ENCODE results near the gene GTF2A1L.

Gene GTF2A1L

DNA sequence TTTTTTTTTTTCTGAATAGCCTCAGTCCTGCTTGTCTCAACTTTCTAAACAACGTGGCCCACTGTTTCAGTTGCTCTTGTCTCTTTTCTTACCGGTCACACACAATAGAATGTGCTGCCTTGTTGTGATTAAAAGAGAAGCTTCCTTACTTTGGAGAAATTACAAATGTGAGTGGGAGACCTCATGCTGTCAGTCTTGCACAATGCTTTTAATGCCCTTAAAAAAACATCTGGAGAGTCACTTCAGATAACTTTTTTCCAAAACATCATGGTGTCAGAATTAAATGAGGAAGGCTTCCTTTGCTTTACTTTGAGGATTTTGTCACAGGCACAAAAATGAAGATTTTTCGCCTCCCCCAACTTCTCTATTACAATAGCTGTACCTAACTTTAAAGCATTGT is 100.2 kb downstream of the GTF2A1L start:
- H3K9me2 ChIP-seq (replicated peaks; ENCODE audit: insufficient read depth, low read length), result no peaks in the 10 kb centered on the region
- no peaks in the 10 kb centered on the region for H3K4me1 ChIP-seq (ENCODE audit: low read length)
- H3K36me3 ChIP-seq (replicated peaks; ENCODE audit: insufficient read depth, low read length), result no peaks in the 10 kb centered on the region
- H3K4me2 ChIP-seq (ENCODE audit: low read depth, low read length), result no peak overlapping the region
- DNase-seq, result no peak
- H3K9ac ChIP-seq (ENCODE audit: low read length), result no peak overlapping the region
- H3K27me3 ChIP-seq (replicated peaks; ENCODE audit: insufficient read depth, low read length), result no peaks in the 10 kb centered on the region
- no peaks in the 10 kb centered on the region for H4K20me1 ChIP-seq (ENCODE audit: insufficient read depth, low read length)
- no peaks in the 10 kb centered on the region for H3K9me3 ChIP-seq (replicated peaks; ENCODE audit: insufficient read depth, low read length)
- no peak overlapping the region for H3K4me3 ChIP-seq (ENCODE audit: low read length)
- H3K27ac ChIP-seq (ENCODE audit: low read length), result no peak overlapping the region
- H3K79me2 ChIP-seq (ENCODE audit: low read length), result no peaks in the 10 kb centered on the region
- TF ChIP-seq, protein P1, sequence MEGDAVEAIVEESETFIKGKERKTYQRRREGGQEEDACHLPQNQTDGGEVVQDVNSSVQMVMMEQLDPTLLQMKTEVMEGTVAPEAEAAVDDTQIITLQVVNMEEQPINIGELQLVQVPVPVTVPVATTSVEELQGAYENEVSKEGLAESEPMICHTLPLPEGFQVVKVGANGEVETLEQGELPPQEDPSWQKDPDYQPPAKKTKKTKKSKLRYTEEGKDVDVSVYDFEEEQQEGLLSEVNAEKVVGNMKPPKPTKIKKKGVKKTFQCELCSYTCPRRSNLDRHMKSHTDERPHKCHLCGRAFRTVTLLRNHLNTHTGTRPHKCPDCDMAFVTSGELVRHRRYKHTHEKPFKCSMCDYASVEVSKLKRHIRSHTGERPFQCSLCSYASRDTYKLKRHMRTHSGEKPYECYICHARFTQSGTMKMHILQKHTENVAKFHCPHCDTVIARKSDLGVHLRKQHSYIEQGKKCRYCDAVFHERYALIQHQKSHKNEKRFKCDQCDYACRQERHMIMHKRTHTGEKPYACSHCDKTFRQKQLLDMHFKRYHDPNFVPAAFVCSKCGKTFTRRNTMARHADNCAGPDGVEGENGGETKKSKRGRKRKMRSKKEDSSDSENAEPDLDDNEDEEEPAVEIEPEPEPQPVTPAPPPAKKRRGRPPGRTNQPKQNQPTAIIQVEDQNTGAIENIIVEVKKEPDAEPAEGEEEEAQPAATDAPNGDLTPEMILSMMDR (IDR thresholded peaks at IDR 0.05; ENCODE audit: low read length), result no peak
- no peak for TF ChIP-seq EZH2 (optimal IDR thresholded peaks at IDR 0.05; ENCODE audit: low read depth, low read length)
- TF ChIP-seq EZH2phosphoT487 (IDR thresholded peaks at IDR 0.05; ENCODE audit: low read length), result no peak
- no peaks in the 10 kb centered on the region for H3F3A ChIP-seq (ENCODE audit: insufficient read depth, low read length)
- no peak overlapping the region for H2AFZ ChIP-seq (ENCODE audit: low read length)

DNA sequence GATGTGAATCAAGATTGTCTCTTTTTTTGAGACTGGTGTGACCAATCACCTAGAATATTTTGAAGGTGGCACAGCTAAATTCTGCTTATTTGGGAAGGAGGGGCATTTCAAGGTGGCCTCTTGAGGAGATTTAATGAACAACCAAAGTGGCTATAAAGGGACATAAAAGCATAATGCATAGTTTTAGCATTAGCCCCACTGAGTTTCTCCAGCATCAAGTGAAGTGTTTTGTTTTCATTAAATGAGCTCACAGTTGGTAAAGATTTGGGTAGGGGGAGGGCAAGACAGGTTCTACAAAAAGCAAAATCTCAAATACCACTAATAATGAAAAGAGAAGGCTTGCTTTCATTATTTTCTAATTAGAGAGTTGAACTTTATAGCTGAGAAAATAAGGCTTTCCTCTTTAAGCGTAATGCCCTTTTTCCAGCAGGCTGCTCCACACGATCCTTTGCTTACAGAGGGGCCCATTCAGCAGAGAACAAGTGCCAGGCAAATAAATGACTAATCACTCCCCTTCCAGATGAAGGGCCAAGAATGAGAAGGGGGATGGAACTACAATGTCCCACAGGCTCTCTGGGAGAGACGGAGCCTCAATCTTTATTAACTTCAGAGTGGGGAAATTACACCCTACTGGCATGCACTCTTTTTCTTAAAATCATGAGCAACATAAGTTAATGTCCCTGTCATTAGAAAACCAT is 102.0 kb downstream of the GTF2A1L start:
- TF ChIP-seq, protein P1 (IDR thresholded peaks at IDR 0.05; ENCODE audit: low read length), result no peak
- TF ChIP-seq EZH2phosphoT487 (IDR thresholded peaks at IDR 0.05; ENCODE audit: low read length) (no peak), EZH2 (optimal IDR thresholded peaks at IDR 0.05; ENCODE audit: low read depth, low read length) (no peak)

DNA sequence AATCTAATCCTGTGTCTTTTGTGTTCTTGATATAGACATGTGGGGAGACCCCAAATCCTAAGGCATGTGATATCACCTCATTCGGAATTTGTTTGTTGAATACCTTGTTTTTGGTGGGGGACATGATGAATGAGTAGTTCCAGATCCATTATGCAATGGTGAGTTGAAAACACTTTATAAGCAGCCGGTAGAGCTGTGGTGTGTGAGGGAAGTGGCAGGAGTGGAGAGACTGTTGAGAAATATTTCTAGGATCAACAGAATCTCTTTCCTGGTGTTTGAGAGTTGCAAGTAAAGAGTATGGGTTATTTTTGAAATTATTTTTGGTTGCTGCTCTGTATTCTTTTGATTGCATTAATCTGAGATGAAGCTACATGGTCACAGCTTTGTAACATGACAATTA is 103.5 kb downstream of the GTF2A1L start:
- no peak overlapping the region for H2AFZ ChIP-seq (ENCODE audit: low read length)
- no peaks in the 10 kb centered on the region for H3K36me3 ChIP-seq (replicated peaks; ENCODE audit: insufficient read depth, low read length)
- no peak overlapping the region for H3K4me2 ChIP-seq (ENCODE audit: low read depth, low read length)
- no peaks in the 10 kb centered on the region for H3K9me2 ChIP-seq (replicated peaks; ENCODE audit: insufficient read depth, low read length)
- H3K4me1 ChIP-seq (ENCODE audit: low read length), result no peaks in the 10 kb centered on the region
- H4K20me1 ChIP-seq (ENCODE audit: insufficient read depth, low read length), result no peaks in the 10 kb centered on the region
- H3F3A ChIP-seq (ENCODE audit: insufficient read depth, low read length), result no peaks in the 10 kb centered on the region
- H3K27me3 ChIP-seq (replicated peaks; ENCODE audit: insufficient read depth, low read length), result no peaks in the 10 kb centered on the region
- DNase-seq, result no peak
- H3K9me3 ChIP-seq (replicated peaks; ENCODE audit: insufficient read depth, low read length), result no peaks in the 10 kb centered on the region
- no peak overlapping the region for H3K4me3 ChIP-seq (ENCODE audit: low read length)
- no peak overlapping the region for H3K9ac ChIP-seq (ENCODE audit: low read length)
- H3K27ac ChIP-seq (ENCODE audit: low read length), result no peak overlapping the region
- no peak for TF ChIP-seq EZH2 (optimal IDR thresholded peaks at IDR 0.05; ENCODE audit: low read depth, low read length)
- no peak for TF ChIP-seq EZH2phosphoT487 (IDR thresholded peaks at IDR 0.05; ENCODE audit: low read length)
- TF ChIP-seq, protein P1 (IDR thresholded peaks at IDR 0.05; ENCODE audit: low read length), result no peak
- H3K79me2 ChIP-seq (ENCODE audit: low read length), result no peaks in the 10 kb centered on the region

More for the DNA sequence above, 102.0 kb downstream of the GTF2A1L start:
- Histone ChIP-seq H3K27ac (ENCODE audit: low read length) (no peak overlapping the region), H3K4me3 (ENCODE audit: low read length) (no peak overlapping the region), H3K79me2 (ENCODE audit: low read length) (no peaks in the 10 kb centered on the region), H4K20me1 (ENCODE audit: insufficient read depth, low read length) (no peaks in the 10 kb centered on the region), H3K36me3 (replicated peaks; ENCODE audit: insufficient read depth, low read length) (no peaks in the 10 kb centered on the region), H3K9me3 (replicated peaks; ENCODE audit: insufficient read depth, low read length) (no peaks in the 10 kb centered on the region), H3K4me1 (ENCODE audit: low read length) (no peaks in the 10 kb centered on the region), H3K9me2 (replicated peaks; ENCODE audit: insufficient read depth, low read length) (no peaks in the 10 kb centered on the region), H3F3A (ENCODE audit: insufficient read depth, low read length) (no peaks in the 10 kb centered on the region), H2AFZ (ENCODE audit: low read length) (no peak overlapping the region), H3K4me2 (ENCODE audit: low read depth, low read length) (no peak overlapping the region), H3K27me3 (replicated peaks; ENCODE audit: insufficient read depth, low read length) (no peaks in the 10 kb centered on the region), H3K9ac (ENCODE audit: low read length) (no peak overlapping the region)
- no peak for DNase-seq
